ENCODE results near the gene SAFB2. TPM values are rescaled to one million over a fixed set of nuclear protein-coding genes. Genes with fewer than 3 reads are reported as not detected.

Gene SAFB2
- total and polyA plus RNA-seq, 2 donors (not counting 3 experiments of a cell fraction or from before 2014, with no cell fraction given), result 24.6 to 85.9 TPM

- TF ChIP-seq POLR2A (IDR thresholded peaks at IDR 0.05; ENCODE audit: low read depth, low read length) (no peak), JUN (IDR thresholded peaks at IDR 0.05; ENCODE audit: borderline replicate concordance, insufficient read depth, insufficient read length, low read depth) (no peak), MYC (IDR thresholded peaks at IDR 0.05; ENCODE audit: low read depth, low read length) (no peak)
- Histone ChIP-seq H3K36me3 (ENCODE audit: control insufficient read depth in 2 of 2, extremely low read depth in 1 of 2, insufficient read depth in 2 of 2, low read length in 2 of 2) (no peaks in the 10 kb centered on the region), H3K9me3 (replicated peaks; ENCODE audit: control insufficient read depth, insufficient read depth, low read length) (no peaks in the 10 kb centered on the region), H3K27ac (ENCODE audit: insufficient read depth, low read depth, low read length) (no peak overlapping the region), H3K4me1 (ENCODE audit: control insufficient read depth, extremely low read depth, insufficient read depth, low read length) (no peaks in the 10 kb centered on the region), H3K4me3 (replicated peaks in 1 of 3; ENCODE audit: insufficient read depth in 1 of 3, low read depth in 1 of 3, low read length in 3 of 3) (no peak overlapping the region), H3K79me2 (ENCODE audit: control insufficient read depth, insufficient read depth, low read length) (no peaks in the 10 kb centered on the region), H3K4me2 (ENCODE audit: insufficient read depth, low read length) (no peak overlapping the region), H3K9me1 (replicated peaks; ENCODE audit: control insufficient read depth, extremely low read depth, insufficient read depth, low read length) (no peaks in the 10 kb centered on the region), H3K27me3 (ENCODE audit: control insufficient read depth in 2 of 2, insufficient read depth in 2 of 2, low read length in 2 of 2) (no peaks in the 10 kb centered on the region), H3K9ac (replicated peaks; ENCODE audit: extremely low read depth, insufficient read depth, low read length) (no peak overlapping the region), H2AFZ (ENCODE audit: low read depth, low read length) (no peak overlapping the region), H4K20me1 (replicated peaks; ENCODE audit: control insufficient read depth, extremely low read depth, insufficient read depth, low read length) (no peaks in the 10 kb centered on the region)
- no peak for DNase-seq (ENCODE audit: low read depth, low spot score)
- intact Hi-C loops (cut with micrococcal nuclease) (no loop called here), dilution Hi-C loops (cut with MboI; ENCODE audit: extremely low pct_ligation_motif_present, low sequenced_read_pairs) (no loop called here)
- BruUV-seq (replicated peaks), result no TSS peak
- ChIA-PET POLR2A (no interaction called here), CTCF (interaction anchor here (0.8 to 3.2 kb wide), 5 partner anchors 20 to 531 kb away, joined by 3 to 21 read pairs (median 4); no protein-coding TSS in a partner anchor)
- no peak for FAIRE-seq
Measured at GRCh38 chr19:5579697-5580096, 42.9 kb downstream of the SAFB2 start.

GRCh38 chr19:5579286-5579685 lies 43.3 kb downstream of the SAFB2 start:
- no peak for TF ChIP-seq FOS (IDR thresholded peaks at IDR 0.05; ENCODE audit: borderline replicate concordance, insufficient read depth, low read length)
- no peaks in the 10 kb centered on the region for H3K9me3 ChIP-seq (replicated peaks; ENCODE audit: control insufficient read depth, insufficient read depth, low read length)
- no peaks in the 10 kb centered on the region for H3K36me3 ChIP-seq (ENCODE audit: control insufficient read depth in 2 of 2, extremely low read depth in 1 of 2, insufficient read depth in 2 of 2, low read length in 2 of 2)
- no peaks in the 10 kb centered on the region for H3K9me1 ChIP-seq (replicated peaks; ENCODE audit: control insufficient read depth, extremely low read depth, insufficient read depth, low read length)
- H3K79me2 ChIP-seq (ENCODE audit: control insufficient read depth, insufficient read depth, low read length), result no peaks in the 10 kb centered on the region
- H3K9ac ChIP-seq (replicated peaks; ENCODE audit: extremely low read depth, insufficient read depth, low read length), result no peak overlapping the region
- CTCF ChIA-PET, result interaction anchor here (0.8 to 3.2 kb wide), 6 partner anchors 21 to 533 kb away, joined by 3 to 21 read pairs (median 4); no protein-coding TSS in a partner anchor
- intact Hi-C loops (cut with micrococcal nuclease) (no loop called here), dilution Hi-C loops (cut with MboI; ENCODE audit: extremely low pct_ligation_motif_present, low sequenced_read_pairs) (no loop called here)
- H3K27me3 ChIP-seq (ENCODE audit: control insufficient read depth in 2 of 2, insufficient read depth in 2 of 2, low read length in 2 of 2), result no peaks in the 10 kb centered on the region
- no peak for DNase-seq (ENCODE audit: low read depth, low spot score)
- H4K20me1 ChIP-seq (replicated peaks; ENCODE audit: control insufficient read depth, extremely low read depth, insufficient read depth, low read length), result no peaks in the 10 kb centered on the region
- H3K4me3 ChIP-seq (replicated peaks in 1 of 3; ENCODE audit: insufficient read depth in 1 of 3, low read depth in 1 of 3, low read length in 3 of 3), result no peak overlapping the region
- H3K4me1 ChIP-seq (ENCODE audit: control insufficient read depth, extremely low read depth, insufficient read depth, low read length), result no peaks in the 10 kb centered on the region
- H2AFZ ChIP-seq (ENCODE audit: low read depth, low read length), result no peak overlapping the region
- FAIRE-seq, result no peak
- no TSS peak for BruUV-seq (replicated peaks)
- H3K27ac ChIP-seq (ENCODE audit: insufficient read depth, low read depth, low read length), result no peak overlapping the region
- POLR2A ChIA-PET, result no interaction called here
- no peak overlapping the region for H3K4me2 ChIP-seq (ENCODE audit: insufficient read depth, low read length)

All from endothelial cell of umbilical vein (primary cell).